HEK293 (cell line): ENCODE data around the gene LAIR2.

Experiments
- CTCF ChIP-seq: fragments of 450-650 bp; formaldehyde crosslinking; IDR thresholded peaks from 2 replicates; pipeline ENCODE4 v1.5.1; 2016; ENCODE audit warnings: missing biosample characterization, missing genetic modification characterization
- ZBTB7A ChIP-seq: fragments of 450-650 bp; formaldehyde crosslinking; IDR thresholded peaks from 2 replicates; pipeline ENCODE4 v1.5.1; 2016; ENCODE audit warnings: low read depth, missing biosample characterization, missing genetic modification characterization
- ZEB2 ChIP-seq: fragments of 450-650 bp; formaldehyde crosslinking; IDR thresholded peaks from 2 replicates; pipeline ENCODE4 v1.5.1; 2016; ENCODE audit warnings: missing biosample characterization, missing genetic modification characterization
- ZFP37 ChIP-seq: fragments of 450-650 bp; formaldehyde crosslinking; IDR thresholded peaks from 2 replicates; pipeline ENCODE4 v1.5.1; 2016; ENCODE audit warnings: missing biosample characterization, missing genetic modification characterization
- ZNF292 ChIP-seq: fragments of 450-650 bp; formaldehyde crosslinking; IDR thresholded peaks from 2 replicates; pipeline ENCODE4 v1.5.1; 2016; ENCODE audit warnings: low read depth, missing biosample characterization, missing genetic modification characterization, borderline replicate concordance
- ZNF518A ChIP-seq: fragments of 450-650 bp; formaldehyde crosslinking; conservative IDR thresholded peaks from 2 replicates; pipeline ENCODE4 v1.5.1; 2016; ENCODE audit warnings: low read depth, missing biosample characterization, missing genetic modification characterization
- ZNF544 ChIP-seq: fragments of 450-650 bp; formaldehyde crosslinking; IDR thresholded peaks from 2 replicates; pipeline ENCODE4 v1.5.0; 2017; ENCODE audit warnings: missing biosample characterization, missing genetic modification characterization
- ZNF580 ChIP-seq: fragments of 450-650 bp; formaldehyde crosslinking; IDR thresholded peaks from 2 replicates; pipeline ENCODE4 v1.5.1; 2016; ENCODE audit warnings: missing biosample characterization, missing genetic modification characterization
- ZNF596 ChIP-seq: fragments of 450-650 bp; IDR thresholded peaks from 2 replicates; pipeline ENCODE4 v1.5.0; 2018; ENCODE audit warnings: missing biosample characterization, mild to moderate bottlenecking, missing genetic modification characterization, moderate library complexity
- ZNF645 ChIP-seq: fragments of 450-650 bp; formaldehyde crosslinking; IDR thresholded peaks from 2 replicates; pipeline ENCODE4; 2016; ENCODE audit warnings: missing biosample characterization, missing genetic modification characterization
- ZNF785 ChIP-seq: fragments of 450-650 bp; formaldehyde crosslinking; IDR thresholded peaks from 2 replicates; pipeline ENCODE4 v1.5.1; 2016; ENCODE audit warnings: missing biosample characterization, missing genetic modification characterization
- ZSCAN18 ChIP-seq: fragments of 450-650 bp; formaldehyde crosslinking; IDR thresholded peaks from 2 replicates; pipeline ENCODE4 v1.5.1; 2016; ENCODE audit warnings: missing biosample characterization, missing genetic modification characterization
- ZSCAN30 ChIP-seq: fragments of 450-650 bp; IDR thresholded peaks from 2 replicates; pipeline ENCODE4 v1.5.1; 2018; ENCODE audit warnings: missing biosample characterization, mild to moderate bottlenecking, missing genetic modification characterization, moderate library complexity

GRCh38 chr19:54506079-54506478 lies 3.4 kb downstream of the LAIR2 start:
- no peak for TF ChIP-seq ZBTB7A (tag by site-specific recombination)
- TF ChIP-seq ZNF544 (tag by site-specific recombination): no peak
- TF ChIP-seq ZNF785 (tag by site-specific recombination): no peak
- TF ChIP-seq CTCF (tag by site-specific recombination): no peak
- TF ChIP-seq ZNF596 (tag by site-specific recombination): no peak
- TF ChIP-seq ZNF518A (tag by site-specific recombination): no peak
- TF ChIP-seq ZNF645 (tag by site-specific recombination): no peak
- TF ChIP-seq ZFP37: no peak
- TF ChIP-seq ZEB2 (tag by site-specific recombination): no peak
- TF ChIP-seq ZSCAN18 (tag by site-specific recombination): no peak
- TF ChIP-seq ZSCAN30: no peak
- no peak for TF ChIP-seq ZNF292 (tag by site-specific recombination)
- no peak for TF ChIP-seq ZNF580
